Measurements from ENCODE around the gene FOXB2.

The FOXB2 gene

GRCh38 chr9:77066388-77066787, 46.9 kb downstream of the FOXB2 start:
- Histone ChIP-seq H3K4me1 (no peaks in the 10 kb centered on the region), H3K4me2 (ENCODE audit: low read length) (no peak overlapping the region), H3K27ac (no peak overlapping the region), H3K36me3 (ENCODE audit: control insufficient read depth, insufficient read depth, low read length) (no peaks in the 10 kb centered on the region), H2AFZ (no peak overlapping the region), H3K27me3 (ENCODE audit: control insufficient read depth, insufficient read depth, low read length) (no peaks in the 10 kb centered on the region), H3K79me2 (no peaks in the 10 kb centered on the region), H3K9ac (no peak overlapping the region), H3K4me3 (ENCODE audit: low read depth, low read length) (no peak overlapping the region), H3K9me3 (ENCODE audit: control insufficient read depth, low read length) (no peaks in the 10 kb centered on the region)
- TF ChIP-seq CTCF (IDR thresholded peaks at IDR 0.05): no peak

Data from parathyroid adenoma (tissue), 2 donors.